HEK293 (cell line): ENCODE data around the gene RNASE4.
A peak's percentile ranks its signal among the peaks of the same experiment; 100 is the strongest.

Source experiments
- EGR2 ChIP-seq: fragments of 450-650 bp; formaldehyde crosslinking; IDR thresholded peaks from 2 replicates; pipeline ENCODE4 v1.5.1; 2016; ENCODE audit warnings: low read depth, missing biosample characterization, missing genetic modification characterization
- GFI1B ChIP-seq: fragments of 450-650 bp; formaldehyde crosslinking; IDR thresholded peaks from 2 replicates; pipeline ENCODE4 v1.5.1; 2016; ENCODE audit warnings: missing biosample characterization, missing genetic modification characterization
- IKZF3 ChIP-seq: fragments of 450-650 bp; IDR thresholded peaks from 2 replicates; pipeline ENCODE4 v1.5.0; 2018; ENCODE audit warnings: missing biosample characterization, mild to moderate bottlenecking, missing genetic modification characterization, moderate library complexity
- MEIS1 ChIP-seq: sonication (generic); formaldehyde crosslinking; IDR thresholded peaks from 2 replicates; pipeline ENCODE4 v1.8.1; 2022; ENCODE audit warnings: missing genetic modification reagents, mild to moderate bottlenecking, borderline replicate concordance
- OSR2 ChIP-seq: fragments of 450-650 bp; formaldehyde crosslinking; IDR thresholded peaks from 2 replicates; pipeline ENCODE4 v1.5.1; 2016; ENCODE audit warnings: missing biosample characterization, missing genetic modification characterization
- SP3 ChIP-seq: fragments of 450-650 bp; formaldehyde crosslinking; IDR thresholded peaks from 2 replicates; pipeline ENCODE4 v1.5.1; 2016; ENCODE audit warnings: missing biosample characterization, missing genetic modification characterization
- ZBTB17 ChIP-seq: fragments of 450-650 bp; formaldehyde crosslinking; IDR thresholded peaks from 2 replicates; pipeline ENCODE4 v1.5.1; 2016; ENCODE audit warnings: missing biosample characterization, missing genetic modification characterization
- ZBTB21 ChIP-seq: fragments of 450-650 bp; formaldehyde crosslinking; IDR thresholded peaks from 2 replicates; pipeline ENCODE4 v1.5.1; 2017; ENCODE audit warnings: missing biosample characterization, missing genetic modification characterization
- ZEB2 ChIP-seq: fragments of 450-650 bp; formaldehyde crosslinking; IDR thresholded peaks from 2 replicates; pipeline ENCODE4 v1.5.1; 2016; ENCODE audit warnings: missing biosample characterization, missing genetic modification characterization
- ZFP37 ChIP-seq: fragments of 450-650 bp; formaldehyde crosslinking; IDR thresholded peaks from 2 replicates; pipeline ENCODE4 v1.5.1; 2016; ENCODE audit warnings: missing biosample characterization, missing genetic modification characterization
- ZFP69B ChIP-seq: fragments of 450-650 bp; formaldehyde crosslinking; IDR thresholded peaks from 2 replicates; pipeline ENCODE4 v1.5.1; 2016; ENCODE audit warnings: missing biosample characterization, missing genetic modification characterization
- ZNF16 ChIP-seq: fragments of 450-650 bp; formaldehyde crosslinking; IDR thresholded peaks from 2 replicates; pipeline ENCODE4 v1.5.1; 2016; ENCODE audit warnings: low read depth, missing biosample characterization, missing genetic modification characterization
- ZNF558 ChIP-seq: fragments of 450-650 bp; formaldehyde crosslinking; IDR thresholded peaks from 2 replicates; pipeline ENCODE4 v1.5.1; 2016; ENCODE audit warnings: missing biosample characterization, missing genetic modification characterization
- TF ChIP-seq, protein P1 (sequence below): IDR thresholded peaks from 2 replicates; pipeline ENCODE4 v1.6.1; 2011; ENCODE audit warnings: mild to moderate bottlenecking, low read depth, low read length, borderline replicate concordance
- TF ChIP-seq, protein P2 (sequence below): fragments of 450-650 bp; formaldehyde crosslinking; IDR thresholded peaks from 2 replicates; pipeline ENCODE4 v1.5.1; 2016; ENCODE audit warnings: missing biosample characterization, missing genetic modification characterization
- TF ChIP-seq, protein P3 (sequence below): fragments of 450-650 bp; formaldehyde crosslinking; IDR thresholded peaks from 2 replicates; pipeline ENCODE4 v1.5.1; 2016; ENCODE audit warnings: missing biosample characterization, missing genetic modification characterization
- TF ChIP-seq, protein P4 (sequence below): fragments of 450-650 bp; formaldehyde crosslinking; optimal IDR thresholded peaks from 2 replicates; pipeline ENCODE3; 2016; ENCODE audit warnings: missing biosample characterization, mild to moderate bottlenecking, missing genetic modification characterization
- TF ChIP-seq, protein P5 (sequence below): fragments of 450-650 bp; formaldehyde crosslinking; conservative IDR thresholded peaks from 2 replicates; pipeline ENCODE4 v1.5.1; 2016; ENCODE audit warnings: low read depth, missing biosample characterization, missing genetic modification characterization
- TF ChIP-seq, protein P6 (sequence below): fragments of 450-650 bp; formaldehyde crosslinking; IDR thresholded peaks from 2 replicates; pipeline ENCODE4 v1.5.1; 2016; ENCODE audit warnings: missing biosample characterization, missing genetic modification characterization

RNASE4 gene

DNA sequence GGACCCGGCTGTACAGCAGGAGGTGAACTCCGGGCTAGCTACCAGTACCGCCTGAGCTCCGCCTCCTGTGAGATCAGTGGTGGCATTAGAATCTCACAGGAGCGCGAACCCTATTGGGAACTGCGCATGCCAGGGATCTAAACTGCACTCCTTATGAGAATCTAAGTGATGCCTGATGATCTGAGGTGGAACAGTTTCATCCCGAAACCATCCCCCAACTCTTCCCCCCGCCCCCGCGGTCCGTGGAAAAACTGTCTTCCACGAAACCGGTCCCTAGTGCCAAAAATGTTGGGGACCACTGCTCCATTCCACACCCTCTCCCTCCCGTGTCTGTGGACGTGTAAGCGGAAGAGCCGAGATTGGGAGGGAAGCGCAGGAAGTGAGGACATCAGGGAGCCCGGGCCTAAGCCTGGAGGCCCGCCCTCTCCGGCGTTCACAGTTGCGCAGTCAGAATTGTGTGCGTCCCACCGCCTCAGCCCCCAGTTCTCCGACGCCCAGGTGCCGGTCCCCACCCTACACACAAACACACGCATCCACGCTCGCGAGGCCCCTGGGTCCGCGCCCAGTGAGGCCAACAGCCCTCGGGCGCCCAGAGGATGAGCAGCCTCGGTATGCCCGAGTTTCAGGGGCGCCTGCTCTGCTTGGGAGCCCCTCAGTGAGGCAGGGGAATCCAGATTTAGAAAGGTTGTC is 1.8 kb upstream of the RNASE4 start (continued):
- peak; percentile 11; the same call in 1 of the 2 replicates for TF ChIP-seq ZBTB21 (tag by site-specific recombination)
- TF ChIP-seq, protein P1, sequence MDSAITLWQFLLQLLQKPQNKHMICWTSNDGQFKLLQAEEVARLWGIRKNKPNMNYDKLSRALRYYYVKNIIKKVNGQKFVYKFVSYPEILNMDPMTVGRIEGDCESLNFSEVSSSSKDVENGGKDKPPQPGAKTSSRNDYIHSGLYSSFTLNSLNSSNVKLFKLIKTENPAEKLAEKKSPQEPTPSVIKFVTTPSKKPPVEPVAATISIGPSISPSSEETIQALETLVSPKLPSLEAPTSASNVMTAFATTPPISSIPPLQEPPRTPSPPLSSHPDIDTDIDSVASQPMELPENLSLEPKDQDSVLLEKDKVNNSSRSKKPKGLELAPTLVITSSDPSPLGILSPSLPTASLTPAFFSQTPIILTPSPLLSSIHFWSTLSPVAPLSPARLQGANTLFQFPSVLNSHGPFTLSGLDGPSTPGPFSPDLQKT = no peak
- TF ChIP-seq MEIS1 = no peak
- TF ChIP-seq ZFP37 (tag by site-specific recombination) = 0 out of 2 replicates have a peak, but pooled peaks have one; percentile 2
- TF ChIP-seq IKZF3 (tag by site-specific recombination) = peak; percentile 89
- TF ChIP-seq, protein P2, sequence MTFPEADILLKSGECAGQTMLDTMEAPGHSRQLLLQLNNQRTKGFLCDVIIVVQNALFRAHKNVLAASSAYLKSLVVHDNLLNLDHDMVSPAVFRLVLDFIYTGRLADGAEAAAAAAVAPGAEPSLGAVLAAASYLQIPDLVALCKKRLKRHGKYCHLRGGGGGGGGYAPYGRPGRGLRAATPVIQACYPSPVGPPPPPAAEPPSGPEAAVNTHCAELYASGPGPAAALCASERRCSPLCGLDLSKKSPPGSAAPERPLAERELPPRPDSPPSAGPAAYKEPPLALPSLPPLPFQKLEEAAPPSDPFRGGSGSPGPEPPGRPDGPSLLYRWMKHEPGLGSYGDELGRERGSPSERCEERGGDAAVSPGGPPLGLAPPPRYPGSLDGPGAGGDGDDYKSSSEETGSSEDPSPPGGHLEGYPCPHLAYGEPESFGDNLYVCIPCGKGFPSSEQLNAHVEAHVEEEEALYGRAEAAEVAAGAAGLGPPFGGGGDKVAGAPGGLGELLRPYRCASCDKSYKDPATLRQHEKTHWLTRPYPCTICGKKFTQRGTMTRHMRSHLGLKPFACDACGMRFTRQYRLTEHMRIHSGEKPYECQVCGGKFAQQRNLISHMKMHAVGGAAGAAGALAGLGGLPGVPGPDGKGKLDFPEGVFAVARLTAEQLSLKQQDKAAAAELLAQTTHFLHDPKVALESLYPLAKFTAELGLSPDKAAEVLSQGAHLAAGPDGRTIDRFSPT (tag by site-specific recombination) = no peak
- TF ChIP-seq ZNF16 (tag by site-specific recombination) = no peak
- peak; percentile 68 for TF ChIP-seq OSR2
- TF ChIP-seq, protein P3, sequence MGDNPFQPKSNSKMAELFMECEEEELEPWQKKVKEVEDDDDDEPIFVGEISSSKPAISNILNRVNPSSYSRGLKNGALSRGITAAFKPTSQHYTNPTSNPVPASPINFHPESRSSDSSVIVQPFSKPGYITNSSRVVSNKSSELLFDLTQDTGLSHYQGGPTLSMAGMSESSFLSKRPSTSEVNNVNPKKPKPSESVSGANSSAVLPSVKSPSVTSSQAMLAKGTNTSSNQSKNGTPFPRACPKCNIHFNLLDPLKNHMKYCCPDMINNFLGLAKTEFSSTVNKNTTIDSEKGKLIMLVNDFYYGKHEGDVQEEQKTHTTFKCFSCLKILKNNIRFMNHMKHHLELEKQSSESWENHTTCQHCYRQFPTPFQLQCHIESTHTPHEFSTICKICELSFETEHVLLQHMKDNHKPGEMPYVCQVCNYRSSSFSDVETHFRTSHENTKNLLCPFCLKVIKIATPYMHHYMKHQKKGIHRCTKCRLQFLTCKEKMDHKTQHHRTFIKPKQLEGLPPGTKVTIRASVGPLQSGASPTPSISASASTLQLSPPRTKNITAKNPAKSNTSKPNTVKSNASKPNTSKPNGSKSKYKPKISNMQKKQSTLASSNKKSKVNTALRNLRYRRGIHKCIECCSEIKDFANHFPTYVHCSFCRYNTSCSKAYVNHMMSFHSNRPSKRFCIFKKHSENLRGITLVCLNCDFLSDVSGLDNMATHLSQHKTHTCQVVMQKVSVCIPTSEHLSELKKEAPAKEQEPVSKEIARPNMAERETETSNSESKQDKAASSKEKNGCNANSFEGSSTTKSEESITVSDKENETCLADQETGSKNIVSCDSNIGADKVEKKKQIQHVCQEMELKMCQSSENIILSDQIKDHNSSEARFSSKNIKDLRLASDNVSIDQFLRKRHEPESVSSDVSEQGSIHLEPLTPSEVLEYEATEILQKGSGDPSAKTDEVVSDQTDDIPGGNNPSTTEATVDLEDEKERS (tag by site-specific recombination) = no peak
- no peak for TF ChIP-seq ZFP69B
- peak; percentile 71; the same call in 1 of the 2 replicates for TF ChIP-seq GFI1B (tag by site-specific recombination)
- TF ChIP-seq EGR2 (tag by site-specific recombination) = peak; percentile 32; the same call in 1 of the 2 replicates
- TF ChIP-seq, protein P4, sequence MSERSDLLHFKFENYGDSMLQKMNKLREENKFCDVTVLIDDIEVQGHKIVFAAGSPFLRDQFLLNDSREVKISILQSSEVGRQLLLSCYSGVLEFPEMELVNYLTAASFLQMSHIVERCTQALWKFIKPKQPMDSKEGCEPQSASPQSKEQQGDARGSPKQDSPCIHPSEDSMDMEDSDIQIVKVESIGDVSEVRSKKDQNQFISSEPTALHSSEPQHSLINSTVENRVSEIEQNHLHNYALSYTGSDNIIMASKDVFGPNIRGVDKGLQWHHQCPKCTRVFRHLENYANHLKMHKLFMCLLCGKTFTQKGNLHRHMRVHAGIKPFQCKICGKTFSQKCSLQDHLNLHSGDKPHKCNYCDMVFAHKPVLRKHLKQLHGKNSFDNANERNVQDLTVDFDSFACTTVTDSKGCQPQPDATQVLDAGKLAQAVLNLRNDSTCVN (tag by site-specific recombination) = peak; percentile 76
- TF ChIP-seq ZBTB17 (tag by site-specific recombination) = peak; percentile 81
- TF ChIP-seq, protein P5, sequence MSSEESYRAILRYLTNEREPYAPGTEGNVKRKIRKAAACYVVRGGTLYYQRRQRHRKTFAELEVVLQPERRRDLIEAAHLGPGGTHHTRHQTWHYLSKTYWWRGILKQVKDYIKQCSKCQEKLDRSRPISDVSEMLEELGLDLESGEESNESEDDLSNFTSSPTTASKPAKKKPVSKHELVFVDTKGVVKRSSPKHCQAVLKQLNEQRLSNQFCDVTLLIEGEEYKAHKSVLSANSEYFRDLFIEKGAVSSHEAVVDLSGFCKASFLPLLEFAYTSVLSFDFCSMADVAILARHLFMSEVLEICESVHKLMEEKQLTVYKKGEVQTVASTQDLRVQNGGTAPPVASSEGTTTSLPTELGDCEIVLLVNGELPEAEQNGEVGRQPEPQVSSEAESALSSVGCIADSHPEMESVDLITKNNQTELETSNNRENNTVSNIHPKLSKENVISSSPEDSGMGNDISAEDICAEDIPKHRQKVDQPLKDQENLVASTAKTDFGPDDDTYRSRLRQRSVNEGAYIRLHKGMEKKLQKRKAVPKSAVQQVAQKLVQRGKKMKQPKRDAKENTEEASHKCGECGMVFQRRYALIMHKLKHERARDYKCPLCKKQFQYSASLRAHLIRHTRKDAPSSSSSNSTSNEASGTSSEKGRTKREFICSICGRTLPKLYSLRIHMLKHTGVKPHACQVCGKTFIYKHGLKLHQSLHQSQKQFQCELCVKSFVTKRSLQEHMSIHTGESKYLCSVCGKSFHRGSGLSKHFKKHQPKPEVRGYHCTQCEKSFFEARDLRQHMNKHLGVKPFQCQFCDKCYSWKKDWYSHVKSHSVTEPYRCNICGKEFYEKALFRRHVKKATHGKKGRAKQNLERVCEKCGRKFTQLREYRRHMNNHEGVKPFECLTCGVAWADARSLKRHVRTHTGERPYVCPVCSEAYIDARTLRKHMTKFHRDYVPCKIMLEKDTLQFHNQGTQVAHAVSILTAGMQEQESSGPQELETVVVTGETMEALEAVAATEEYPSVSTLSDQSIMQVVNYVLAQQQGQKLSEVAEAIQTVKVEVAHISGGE = peak; percentile 90
- TF ChIP-seq ZNF558 (tag by site-specific recombination) = no peak
- TF ChIP-seq, protein P6, sequence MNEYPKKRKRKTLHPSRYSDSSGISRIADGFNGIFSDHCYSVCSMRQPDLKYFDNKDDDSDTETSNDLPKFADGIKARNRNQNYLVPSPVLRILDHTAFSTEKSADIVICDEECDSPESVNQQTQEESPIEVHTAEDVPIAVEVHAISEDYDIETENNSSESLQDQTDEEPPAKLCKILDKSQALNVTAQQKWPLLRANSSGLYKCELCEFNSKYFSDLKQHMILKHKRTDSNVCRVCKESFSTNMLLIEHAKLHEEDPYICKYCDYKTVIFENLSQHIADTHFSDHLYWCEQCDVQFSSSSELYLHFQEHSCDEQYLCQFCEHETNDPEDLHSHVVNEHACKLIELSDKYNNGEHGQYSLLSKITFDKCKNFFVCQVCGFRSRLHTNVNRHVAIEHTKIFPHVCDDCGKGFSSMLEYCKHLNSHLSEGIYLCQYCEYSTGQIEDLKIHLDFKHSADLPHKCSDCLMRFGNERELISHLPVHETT (tag by site-specific recombination) = peak; percentile 69; the same call in 1 of the 2 replicates
- TF ChIP-seq SP3 (tag by site-specific recombination) = peak; percentile 38
- peak; percentile 20 for TF ChIP-seq ZEB2 (tag by site-specific recombination)
- TF ChIP-seq, all 188 proteins: peak for 38
